K562 (cell line): ENCODE measurements around the gene SALL3. TPM values are rescaled to one million over a fixed set of nuclear protein-coding genes. Genes with fewer than 3 reads are reported as not detected.

ENCODE experiments used
- ATAC-seq: fragments of 200-7000 bp; cut with Tn5 transposase; 3 replicates; pipeline ENCODE4 v1.9.1; 2020; ENCODE audit warnings: moderate library complexity
- BruUV-seq: library from RNA; stranded (reverse); fragments of 400-500 nt; replicated peaks from 2 replicates; lab custom pipeline; 2021; lab: Mats Ljungman, UMichigan
- CTCF ChIA-PET: fragments of 300-600 bp; formaldehyde crosslinking; extraction: SDS; loops from one replicate; lab custom pipeline; 2021; ENCODE audit warnings: low intra/inter-chr PET ratio; lab: Yijun Ruan, JAX
- POLR2A ChIA-PET: fragments of 300-600, 350-650 bp; sonication (Branson Sonifier 250); formaldehyde crosslinking; extraction: SDS; loops from one replicate; lab custom pipeline; 2021; ENCODE audit warnings: antibody characterized with exemption, inconsistent platforms; lab: Yijun Ruan, JAX
- DNase-seq, 4 experiments: peaks; one replicate each; pipeline versions ENCODE4 v3.0.0 to v3.0.0-alpha.2; 2011 to 2018; ENCODE audit warnings: low spot score in 3 of 4, mixed read lengths in 3 of 4; ENCODE audit errors: extremely low read depth in 1 of 4
- FAIRE-seq: peaks from 2 replicates; lab custom pipeline; 2011; peaks lifted over from hg19 to GRCh38; lab: Jason Lieb, UNC
- H2AFZ ChIP-seq: 2 replicates; pipeline ENCODE4 v1.6.0; 2011; ENCODE audit warnings: low read depth, low read length, control low read depth, inconsistent platforms
- H3K27ac ChIP-seq: fragments of 200-600 bp; 3 replicates; pipeline ENCODE4 v1.8.0; 2011; ENCODE audit warnings: low read depth, mild to moderate bottlenecking, control low read depth, inconsistent platforms, low read length, moderate library complexity, mixed read lengths; ENCODE audit errors: extremely low read depth
- H3K27me3 ChIP-seq, 2 experiments: fragments of 300-600 bp in 1 of 2; 2 replicates in 1 of 2; 3 replicates in 1 of 2; pipeline versions ENCODE4 v1.6.0 to v1.8.0; 2011; ENCODE audit warnings: inconsistent platforms in 2 of 2, low read length in 2 of 2, mild to moderate bottlenecking in 1 of 2, mixed read lengths in 1 of 2, moderate library complexity in 1 of 2; ENCODE audit not compliant: control insufficient read depth in 2 of 2, insufficient read depth in 2 of 2
- H3K36me3 ChIP-seq: fragments of 300-600 bp; 3 replicates; pipeline ENCODE4 v1.8.0; 2011; ENCODE audit warnings: mild to moderate bottlenecking, low read length, inconsistent platforms; ENCODE audit not compliant: control insufficient read depth, insufficient read depth
- H3K4me1 ChIP-seq, 2 experiments: fragments of 200-600 bp in 1 of 2; replicated peaks in 1 of 2; 2 replicates in 1 of 2; 3 replicates in 1 of 2; pipeline versions ENCODE4 v1.5.1 to v1.8.0; 2011; ENCODE audit warnings: inconsistent platforms in 2 of 2, low read length in 2 of 2, mild to moderate bottlenecking in 1 of 2, mixed read lengths in 1 of 2, moderate library complexity in 1 of 2; ENCODE audit not compliant: control insufficient read depth in 2 of 2, insufficient read depth in 2 of 2
- H3K4me2 ChIP-seq: 2 replicates; pipeline ENCODE4 v1.6.1; 2011; ENCODE audit warnings: low read length, control low read depth, inconsistent platforms, mixed read lengths; ENCODE audit not compliant: insufficient read depth
- H3K4me3 ChIP-seq: fragments of 200-600 bp; sonication (generic), shearing (Covaris generic); 2 replicates; pipeline ENCODE4 v1.5.1; 2016; ENCODE audit warnings: control low read depth, inconsistent platforms
- H3K79me2 ChIP-seq: fragments of 200-600 bp; 3 replicates; pipeline ENCODE4 v1.8.0; 2011; ENCODE audit warnings: low read length, inconsistent platforms; ENCODE audit not compliant: control insufficient read depth, insufficient read depth
- H3K9ac ChIP-seq, 2 experiments: 2 replicates each; pipeline versions ENCODE4 v1.6.0 to v1.6.1; 2011; ENCODE audit warnings: low read depth in 2 of 2, low read length in 2 of 2, control low read depth in 1 of 2, inconsistent platforms in 1 of 2, mild to moderate bottlenecking in 1 of 2, mixed read lengths in 1 of 2; ENCODE audit not compliant: insufficient read depth in 1 of 2
- H3K9me1 ChIP-seq: one replicate; pipeline ENCODE4 v1.6.0; 2011; ENCODE audit warnings: inconsistent platforms, mild to moderate bottlenecking, low read length, moderate library complexity; ENCODE audit not compliant: control insufficient read depth, insufficient read depth
- H3K9me3 ChIP-seq: replicated peaks from 2 replicates; pipeline ENCODE4 v1.5.1; 2011; ENCODE audit warnings: low read depth, low read length, inconsistent platforms; ENCODE audit not compliant: control insufficient read depth, insufficient read depth
- H4K20me1 ChIP-seq: replicated peaks from 2 replicates; pipeline ENCODE4 v1.6.1; 2011; ENCODE audit warnings: low read length, inconsistent platforms, mixed read lengths; ENCODE audit not compliant: control insufficient read depth, insufficient read depth
- ATF4 ChIP-seq: fragments of 450-650 bp; formaldehyde crosslinking; IDR thresholded peaks from 2 replicates; pipeline ENCODE4 v1.4.0; 2022; ENCODE audit warnings: mild to moderate bottlenecking, moderate library complexity
- DNMT1 ChIP-seq: fragments of 450-650 bp; IDR thresholded peaks from 2 replicates; pipeline ENCODE4 v1.6.1; 2016; ENCODE audit warnings: antibody characterized with exemption, mild to moderate bottlenecking
- GABPB1 ChIP-seq: sonication (generic); formaldehyde crosslinking; IDR thresholded peaks from 2 replicates; pipeline ENCODE4 v1.8.0; 2022; ENCODE audit warnings: mild to moderate bottlenecking, missing genetic modification reagents
- HOXB6 ChIP-seq: fragments of 250-450 bp; sonication (Bioruptor Pico); IDR thresholded peaks from 2 replicates; pipeline ENCODE4 v1.5.1; 2022; ENCODE audit warnings: mild to moderate bottlenecking, borderline replicate concordance
- KDM2B ChIP-seq: fragments of 250-450 bp; sonication (Bioruptor Pico); IDR thresholded peaks from 2 replicates; pipeline ENCODE4 v1.8.0; 2021; ENCODE audit warnings: mild to moderate bottlenecking, moderate library complexity
- MTA3 ChIP-seq: fragments of 450-650 bp; formaldehyde crosslinking; IDR thresholded peaks from 2 replicates; pipeline ENCODE4 v1.6.1; 2017; ENCODE audit warnings: mild to moderate bottlenecking, borderline replicate concordance
- RFX7 ChIP-seq: fragments of 250-450 bp; sonication (Bioruptor Pico); IDR thresholded peaks from 2 replicates; pipeline ENCODE4 v1.5.1; 2021; ENCODE audit warnings: mild to moderate bottlenecking
- SIN3A ChIP-seq, 2 experiments: fragments of 150-350 bp in 1 of 2; IDR thresholded peaks; 2 replicates each; pipeline ENCODE4 v1.6.1; 2011 to 2016; ENCODE audit warnings: borderline replicate concordance in 2 of 2, low read depth in 2 of 2, low read length in 2 of 2, mild to moderate bottlenecking in 2 of 2, moderate library complexity in 2 of 2; ENCODE audit not compliant: control insufficient read depth in 1 of 2
- TCF7L2 ChIP-seq: fragments of 150-350 bp; IDR thresholded peaks from 2 replicates; pipeline ENCODE4 v1.6.1; 2016; ENCODE audit warnings: low read depth, mild to moderate bottlenecking, low read length, moderate library complexity
- ZBTB11 ChIP-seq, 3 experiments: fragments of 200-800 bp in 1 of 3; fragments of 250-450 bp in 1 of 3; fragments of 450-650 bp in 1 of 3; sonication (Bioruptor Pico) in 1 of 3; sonication (Bioruptor generic) in 1 of 3; formaldehyde crosslinking in 1 of 3; IDR thresholded peaks; 2 replicates each; pipeline versions ENCODE4 v1.6.1 to v1.8.0; 2016 to 2022; ENCODE audit warnings: mild to moderate bottlenecking in 2 of 3, missing genetic modification characterization in 2 of 3, missing compliant biosample characterization in 1 of 3, moderate library complexity in 1 of 3
- ZBTB49 ChIP-seq: sonication (generic); formaldehyde crosslinking; IDR thresholded peaks from 2 replicates; pipeline ENCODE4 v1.8.0; 2022; ENCODE audit warnings: missing genetic modification reagents, mild to moderate bottlenecking, borderline replicate concordance
- ZBTB8A ChIP-seq: fragments of 450-650 bp; IDR thresholded peaks from 2 replicates; pipeline ENCODE4 v1.6.1; 2018; ENCODE audit warnings: mild to moderate bottlenecking, moderate library complexity; ENCODE audit not compliant: partially characterized antibody
- ZNF165 ChIP-seq: fragments of 250-450 bp; sonication (Bioruptor Pico); IDR thresholded peaks from 2 replicates; pipeline ENCODE4 v1.4.0; 2020; ENCODE audit warnings: borderline replicate concordance
- ZNF408 ChIP-seq: fragments of 250-450 bp; sonication (Bioruptor Pico); IDR thresholded peaks from 2 replicates; pipeline ENCODE4 v1.4.0; 2020; ENCODE audit warnings: low read depth, mild to moderate bottlenecking, moderate library complexity
- ZNF75A ChIP-seq: fragments of 450-650 bp; formaldehyde crosslinking; IDR thresholded peaks from 2 replicates; pipeline ENCODE4 v1.4.0; 2020; ENCODE audit warnings: mild to moderate bottlenecking
- WGBS: fragments of 100-300 bp; shearing (Covaris generic); methylation state at CpG from one replicate; pipeline ENCODE4 v1.1.6; 2016; ENCODE audit warnings: low coverage, mixed read lengths; ENCODE audit not compliant: insufficient coverage; ENCODE audit errors: missing lambda C conversion rate; 5-methylcytosine and 5-hydroxymethylcytosine counted together
- in situ Hi-C: fragments of 300-500 bp; cut with MboI; formaldehyde crosslinking; loops from 4 replicates; pipeline ENCODE4 v1.15.0; 2018; ENCODE audit warnings: inconsistent platforms, mixed read lengths
- intact Hi-C: fragments of 100-400 bp; cut with micrococcal nuclease; formaldehyde crosslinking; loops from 2 replicates; pipeline ENCODE4 v1.14.2; 2022
- polyA plus RNA-seq, 8 experiments: library from polyadenylated mRNA; depleted of rRNA in 4 of 8; stranded (reverse) in 5 of 8; unstranded in 3 of 8; fragments of >200 nt; fragmentation: Nextera tagmentation in 2 of 8; fragmentation: Illumina TruSeq in 1 of 8; extraction: Ambion mirVana in 2 of 8; extraction: Trizol in 1 of 8; gene quantifications; 2 replicates each; pipeline versions ENCODE4 v1.2.1 to v1.2.3, GENCODE V29; 2011 to 2014; ENCODE audit warnings: inconsistent platforms in 1 of 8, missing spikeins in 1 of 8
- total RNA-seq, 7 experiments: library from RNA; depleted of rRNA in 6 of 7; stranded (reverse); fragments of >200 nt in 6 of 7; fragmentation: Illumina TruSeq in 2 of 7; extraction: Trizol in 2 of 7; gene quantifications; 2 replicates each; pipeline versions ENCODE4 v1.2.1 to v1.2.3, GENCODE V29; 2011 to 2021; ENCODE audit warnings: low replicate concordance in 1 of 7

The SALL3 gene
- total and polyA plus RNA-seq, 9 of the 15 experiments (the other 6 are each of a cell fraction or from before 2014, with no cell fraction given), result not detected

GRCh38 chr18:78974115-78974761 lies 5.4 kb upstream of the SALL3 start:
- H3K4me3 ChIP-seq, result no peak overlapping the region
- no peaks in the 10 kb centered on the region; a peak in 1 of 5 replicates for H3K4me1 ChIP-seq
- H3K4me2 ChIP-seq, result no peak overlapping the region
- H3K27ac ChIP-seq, result no peak overlapping the region
- ATAC-seq, result no peak
- H2AFZ ChIP-seq, result no peak overlapping the region
- H3K79me2 ChIP-seq, result no peaks in the 10 kb centered on the region
- WGBS, result 18% methylated on average over 4 of the region's 77 CpGs
- peaks cover 0 to 43% of the 10 kb centered on the region in 2 experiments; a peak in 3 of 5 replicates for H3K27me3 ChIP-seq
- no peak for DNase-seq
- H3K9me3 ChIP-seq, result no peaks in the 10 kb centered on the region
- intact Hi-C loops (no loop called here), in situ Hi-C loops (no loop called here)
- no TSS peak for BruUV-seq
- POLR2A ChIA-PET, result no interaction called here
- H3K36me3 ChIP-seq, result no peaks in the 10 kb centered on the region
- H4K20me1 ChIP-seq, result no peaks in the 10 kb centered on the region
- FAIRE-seq, result no peak
- CTCF ChIA-PET, result no interaction called here
- TF ChIP-seq HOXB6 (CRISPR knock-in tag), result no peak
- TF ChIP-seq ZBTB49 (CRISPR knock-in tag), result no peak
- no peak for TF ChIP-seq ZNF408 (CRISPR knock-in tag)
- no peak for TF ChIP-seq ZNF165 (CRISPR knock-in tag)
- no peak for TF ChIP-seq MTA3
- TF ChIP-seq RFX7 (CRISPR knock-in tag), result no peak
- no peak for TF ChIP-seq SIN3A (IDR thresholded peaks at IDR 0.05; ENCODE audit: borderline replicate concordance in 2 of 2, control insufficient read depth in 1 of 2, low read depth in 2 of 2, low read length in 2 of 2)
- TF ChIP-seq ZNF75A (CRISPR knock-in tag), result no peak
- no peak for TF ChIP-seq TCF7L2
- TF ChIP-seq ZBTB11 (CRISPR knock-in tag; IDR thresholded peaks at IDR 0.05), result no peak
- TF ChIP-seq ATF4, result no peak
- no peak for TF ChIP-seq DNMT1
- TF ChIP-seq GABPB1 (CRISPR knock-in tag), result no peak
- TF ChIP-seq ZBTB8A, result no peak
- TF ChIP-seq KDM2B, result no peak
- no peaks in the 10 kb centered on the region for H3K9me1 ChIP-seq
- no peak overlapping the region for H3K9ac ChIP-seq
